D721Med (cell line): ENCODE measurements around the gene RGS7.
"Not testable (repeated sequence)": the region's sequence is repeated elsewhere in the genome, so short reads cannot be mapped to it uniquely, and the experiment has no call there.

Experiments
- DNase-seq: peaks from one replicate; pipeline ENCODE4 v3.0.0; 2011; ENCODE audit warnings: low spot score; ENCODE audit not compliant: insufficient read length
- FAIRE-seq: peaks from 2 replicates; lab custom pipeline; 2011; peaks lifted over from hg19 to GRCh38; lab: Jason Lieb, UNC
- TF ChIP-seq, protein P1 (sequence below): IDR thresholded peaks from 2 replicates; pipeline ENCODE4 v1.5.1; 2012; ENCODE audit warnings: mild to moderate bottlenecking, control low read depth; ENCODE audit not compliant: insufficient read depth; ENCODE audit errors: missing control alignments

Gene RGS7

DNA sequence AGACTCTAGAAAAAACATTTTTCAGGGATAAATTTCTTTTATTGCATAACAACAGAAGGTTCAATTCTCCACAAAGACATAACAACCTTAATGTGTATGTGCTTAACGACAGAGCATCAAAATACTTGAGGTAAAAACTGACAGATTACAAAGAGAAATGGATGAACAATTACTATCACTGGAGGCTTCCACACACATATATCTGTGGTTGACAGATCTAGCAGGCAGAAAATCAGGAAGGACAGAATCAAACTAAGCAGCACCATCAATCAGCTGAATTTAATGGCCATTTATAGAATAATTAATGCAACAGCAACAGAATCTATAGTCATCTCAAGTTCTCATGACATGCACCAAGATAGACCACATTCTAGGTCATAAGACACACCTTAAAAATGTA is 439.0 kb downstream of the RGS7 start:
- DNase-seq: no peak
- FAIRE-seq: peak; percentile 68
- TF ChIP-seq, protein P1, sequence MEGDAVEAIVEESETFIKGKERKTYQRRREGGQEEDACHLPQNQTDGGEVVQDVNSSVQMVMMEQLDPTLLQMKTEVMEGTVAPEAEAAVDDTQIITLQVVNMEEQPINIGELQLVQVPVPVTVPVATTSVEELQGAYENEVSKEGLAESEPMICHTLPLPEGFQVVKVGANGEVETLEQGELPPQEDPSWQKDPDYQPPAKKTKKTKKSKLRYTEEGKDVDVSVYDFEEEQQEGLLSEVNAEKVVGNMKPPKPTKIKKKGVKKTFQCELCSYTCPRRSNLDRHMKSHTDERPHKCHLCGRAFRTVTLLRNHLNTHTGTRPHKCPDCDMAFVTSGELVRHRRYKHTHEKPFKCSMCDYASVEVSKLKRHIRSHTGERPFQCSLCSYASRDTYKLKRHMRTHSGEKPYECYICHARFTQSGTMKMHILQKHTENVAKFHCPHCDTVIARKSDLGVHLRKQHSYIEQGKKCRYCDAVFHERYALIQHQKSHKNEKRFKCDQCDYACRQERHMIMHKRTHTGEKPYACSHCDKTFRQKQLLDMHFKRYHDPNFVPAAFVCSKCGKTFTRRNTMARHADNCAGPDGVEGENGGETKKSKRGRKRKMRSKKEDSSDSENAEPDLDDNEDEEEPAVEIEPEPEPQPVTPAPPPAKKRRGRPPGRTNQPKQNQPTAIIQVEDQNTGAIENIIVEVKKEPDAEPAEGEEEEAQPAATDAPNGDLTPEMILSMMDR: no peak

DNA sequence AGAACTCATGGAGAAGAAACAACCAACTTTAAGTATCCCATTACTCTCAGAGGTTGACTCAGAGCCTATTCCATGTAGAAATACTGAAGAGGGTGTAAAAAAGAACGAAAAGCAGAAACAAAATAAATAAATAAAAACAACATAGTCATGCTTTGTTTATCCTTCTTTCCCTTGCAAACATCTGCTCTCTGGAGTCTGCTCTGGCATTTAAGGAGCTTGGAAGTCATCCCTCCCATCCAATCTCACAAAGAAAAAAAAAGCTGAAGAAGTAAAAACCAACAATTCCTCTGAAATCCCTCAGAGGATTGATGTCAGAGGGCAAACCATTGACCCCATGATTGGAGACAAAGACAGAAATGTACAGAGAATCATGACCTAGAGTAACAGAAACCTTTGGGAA is 442.5 kb downstream of the RGS7 start:
- FAIRE-seq (no peak), DNase-seq (no peak)
- TF ChIP-seq, protein P1: no peak

DNA sequence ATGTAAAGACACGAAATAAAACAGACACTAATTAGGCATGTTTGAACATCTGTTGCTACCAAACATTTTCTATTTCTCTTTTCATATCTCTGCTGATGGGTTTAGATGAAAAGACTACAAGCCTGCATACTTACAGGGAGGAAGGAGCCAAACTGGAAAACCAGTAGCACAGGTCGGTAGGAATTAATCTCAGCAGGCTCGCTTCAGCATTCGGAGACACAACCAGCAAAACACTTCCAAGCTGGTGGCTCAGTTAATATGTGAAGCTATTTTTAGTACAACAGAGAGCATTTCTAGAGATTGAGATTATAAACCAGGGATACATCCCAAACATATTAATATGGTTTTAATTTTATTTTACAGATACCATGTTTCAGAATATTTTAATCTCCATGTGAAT is 444.2 kb downstream of the RGS7 start:
- TF ChIP-seq, protein P1: no peak
- DNase-seq (no peak), FAIRE-seq (peak; percentile 38)

DNA sequence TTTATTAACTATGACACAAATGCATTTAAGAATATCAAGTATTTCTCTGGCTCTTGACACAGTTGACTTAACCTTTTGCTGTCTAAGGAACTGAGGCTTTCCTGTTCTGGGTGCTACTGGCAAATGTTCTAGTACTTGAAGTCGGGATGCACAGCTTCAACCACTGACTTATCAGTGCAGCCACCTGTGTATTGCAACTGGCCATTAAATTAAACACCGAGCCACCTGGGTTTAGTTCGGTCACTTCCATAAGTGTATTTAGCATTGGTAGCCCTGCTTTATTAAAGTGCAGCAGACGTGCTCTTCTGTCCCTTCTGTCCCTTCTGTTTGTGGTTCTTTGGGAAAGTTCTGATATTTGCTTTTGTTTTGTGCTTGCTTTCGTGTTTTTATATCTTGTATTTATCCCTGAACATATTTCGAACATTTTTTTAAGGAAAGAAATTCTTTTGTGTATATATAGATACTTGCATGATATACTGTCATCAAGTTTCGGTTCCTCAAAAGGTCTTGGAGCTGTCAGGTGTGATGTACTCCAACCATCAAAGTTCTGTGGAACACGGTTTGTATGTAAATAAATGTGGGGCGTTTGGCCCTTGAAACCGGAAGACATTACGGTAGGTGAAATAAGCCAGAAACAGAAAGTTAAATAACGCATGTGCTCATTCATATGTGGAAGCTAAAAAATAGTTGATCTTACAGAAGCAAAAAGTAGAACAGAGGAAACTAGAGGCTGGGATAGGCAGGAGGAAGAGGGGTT is 447.1 kb downstream of the RGS7 start:
- TF ChIP-seq, protein P1: no peak
- no peak for DNase-seq
- no peak for FAIRE-seq

DNA sequence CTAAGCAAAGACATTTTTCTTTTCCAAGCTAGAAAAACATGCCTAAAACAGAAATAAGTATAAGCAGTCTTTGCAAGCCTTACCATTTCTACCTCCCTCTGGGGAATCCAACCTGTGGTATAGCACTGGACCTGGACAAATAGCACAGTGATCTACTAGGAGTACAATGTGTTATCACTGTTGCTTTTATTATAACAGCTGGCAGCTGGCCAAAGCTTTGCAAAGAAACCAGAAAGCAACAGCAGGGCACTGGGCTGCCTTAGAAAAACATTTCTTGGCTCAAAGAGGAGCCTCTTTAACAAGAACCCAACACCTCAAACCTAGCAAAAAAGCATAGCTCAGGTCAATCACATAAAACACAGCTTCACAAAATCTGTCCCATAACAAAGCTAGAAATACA is 450.5 kb downstream of the RGS7 start:
- TF ChIP-seq, protein P1: no peak
- FAIRE-seq (no peak), DNase-seq (no peak)

DNA sequence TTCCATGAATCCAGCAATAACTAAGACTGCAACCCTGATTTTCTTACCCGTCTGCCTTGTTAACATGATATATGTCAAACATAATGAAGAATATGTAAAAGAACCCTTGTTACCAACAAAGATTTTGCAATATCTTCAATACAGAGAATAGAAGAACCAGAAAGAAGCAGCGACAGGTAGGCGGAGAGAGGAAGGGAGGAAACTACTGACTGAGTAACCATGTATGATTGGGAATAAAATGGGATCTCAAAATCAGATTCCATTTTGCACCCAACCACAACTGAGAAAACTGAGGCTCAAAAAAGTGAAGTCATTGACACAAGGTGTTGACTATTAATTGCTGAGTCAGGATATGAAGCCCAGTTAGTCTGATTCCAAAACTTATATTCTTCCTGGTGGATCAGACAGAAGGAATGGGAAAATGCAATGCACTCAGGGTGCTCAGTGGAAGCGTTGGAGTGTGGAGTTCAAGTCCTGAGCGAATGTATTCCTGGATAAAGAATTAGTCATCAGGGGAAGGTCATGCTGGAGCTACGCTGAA is 451.7 kb downstream of the RGS7 start:
- FAIRE-seq: no peak
- TF ChIP-seq, protein P1: no peak
- no peak for DNase-seq

DNA sequence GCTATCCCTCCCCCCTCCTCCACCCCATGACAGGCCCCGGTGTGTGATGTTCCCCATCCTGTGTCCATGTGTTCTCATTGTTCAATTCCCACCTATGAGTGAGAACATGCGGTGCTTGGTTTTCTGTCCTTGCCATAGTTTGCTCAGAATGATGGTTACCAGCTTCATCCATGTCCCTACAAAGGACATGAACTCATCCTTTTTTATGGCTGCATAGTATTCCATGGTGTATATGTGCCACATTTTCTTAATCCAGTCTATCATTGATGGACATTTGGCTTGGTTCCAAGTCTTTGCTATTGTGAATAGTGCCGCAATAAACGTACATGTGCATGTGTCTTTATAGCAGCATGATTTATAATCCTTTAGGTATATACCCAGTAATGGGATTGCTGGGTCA is 461.6 kb downstream of the RGS7 start:
- DNase-seq, FAIRE-seq: not testable (repeated sequence)
